Cardiac muscle cell (in vitro differentiated cells and primary cell): ENCODE measurements around the gene ATXN1. TPM values are rescaled to one million over a fixed set of nuclear protein-coding genes. Genes with fewer than 3 reads are reported as not detected.

Experiments used
- DNase-seq, 2 donors: peaks; one replicate each; pipeline versions ENCODE4 v3.0.0 to v3.0.0-alpha.2; 2010 to 2017; ENCODE audit warnings: low read depth in 1 of 2, low spot score in 1 of 2
- H3K27ac ChIP-seq: fragments of 200-600 bp; sonication (generic); 2 replicates; pipeline ENCODE4 v1.5.1; 2016
- H3K27me3 ChIP-seq: fragments of 200-600 bp; sonication (generic); 2 replicates; pipeline ENCODE4 v1.6.0; 2016; ENCODE audit warnings: control low read depth
- H3K36me3 ChIP-seq: fragments of 200-600 bp; sonication (generic); 2 replicates; pipeline ENCODE4 v1.5.1; 2016; ENCODE audit warnings: control low read depth
- H3K4me1 ChIP-seq: fragments of 200-600 bp; sonication (generic); 2 replicates; pipeline ENCODE4 v1.8.1; 2017; ENCODE audit warnings: low read depth, mild to moderate bottlenecking, mixed run types
- H3K4me3 ChIP-seq: fragments of 200-600 bp; sonication (generic); 2 replicates; pipeline ENCODE4 v1.5.1; 2016; ENCODE audit warnings: mild to moderate bottlenecking
- H3K9me3 ChIP-seq: fragments of 200-600 bp; sonication (generic); 2 replicates; pipeline ENCODE4 v1.5.1; 2017; ENCODE audit warnings: low read depth, mild to moderate bottlenecking, control low read depth
- polyA plus RNA-seq: library from polyadenylated mRNA; unstranded; fragments of >200 nt; fragmentation: Nextera tagmentation; extraction: Ambion mirVana; gene quantifications from 2 replicates; pipeline ENCODE4 v1.2.1, GENCODE V29; 2016
- total RNA-seq: library from RNA; depleted of rRNA; stranded (reverse); fragments of >200 nt; gene quantifications from 2 replicates; pipeline ENCODE4 v1.2.3, GENCODE V29; 2016
- TF ChIP-seq, protein P1 (sequence below): IDR thresholded peaks from 2 replicates; pipeline ENCODE4 v1.5.1; 2012; ENCODE audit warnings: low read depth, mild to moderate bottlenecking, low read length

ATXN1 gene
- total and polyA plus RNA-seq, 2 experiments from 2014 or later = 15.1 to 37.4 TPM

DNA sequence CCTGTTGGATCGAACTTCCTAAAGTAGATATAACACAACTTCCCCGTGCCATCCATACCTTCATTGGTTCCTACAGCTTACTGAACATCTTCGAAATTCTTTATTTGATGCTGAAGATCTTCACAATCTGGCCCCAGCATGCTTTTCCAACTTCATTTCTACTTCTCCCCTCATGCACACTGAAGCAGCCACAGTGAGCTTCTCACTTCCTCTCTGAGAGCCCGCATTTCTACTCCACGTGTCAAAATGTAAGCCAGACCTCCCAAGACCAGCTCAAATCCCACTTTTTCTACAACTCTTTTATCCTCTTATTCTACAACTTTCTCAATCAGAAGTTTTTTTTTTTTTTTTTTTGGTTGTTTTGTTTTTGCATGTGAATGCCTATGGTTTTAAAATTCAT is 268.1 kb downstream of the ATXN1 start:
- TF ChIP-seq, protein P1, sequence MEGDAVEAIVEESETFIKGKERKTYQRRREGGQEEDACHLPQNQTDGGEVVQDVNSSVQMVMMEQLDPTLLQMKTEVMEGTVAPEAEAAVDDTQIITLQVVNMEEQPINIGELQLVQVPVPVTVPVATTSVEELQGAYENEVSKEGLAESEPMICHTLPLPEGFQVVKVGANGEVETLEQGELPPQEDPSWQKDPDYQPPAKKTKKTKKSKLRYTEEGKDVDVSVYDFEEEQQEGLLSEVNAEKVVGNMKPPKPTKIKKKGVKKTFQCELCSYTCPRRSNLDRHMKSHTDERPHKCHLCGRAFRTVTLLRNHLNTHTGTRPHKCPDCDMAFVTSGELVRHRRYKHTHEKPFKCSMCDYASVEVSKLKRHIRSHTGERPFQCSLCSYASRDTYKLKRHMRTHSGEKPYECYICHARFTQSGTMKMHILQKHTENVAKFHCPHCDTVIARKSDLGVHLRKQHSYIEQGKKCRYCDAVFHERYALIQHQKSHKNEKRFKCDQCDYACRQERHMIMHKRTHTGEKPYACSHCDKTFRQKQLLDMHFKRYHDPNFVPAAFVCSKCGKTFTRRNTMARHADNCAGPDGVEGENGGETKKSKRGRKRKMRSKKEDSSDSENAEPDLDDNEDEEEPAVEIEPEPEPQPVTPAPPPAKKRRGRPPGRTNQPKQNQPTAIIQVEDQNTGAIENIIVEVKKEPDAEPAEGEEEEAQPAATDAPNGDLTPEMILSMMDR = no peak
- no peak for DNase-seq
- Histone ChIP-seq H3K27ac (no peak overlapping the region), H3K27me3 (no peaks in the 10 kb centered on the region), H3K4me1 (peaks cover 24% of the 10 kb centered on the region), H3K36me3 (no peaks in the 10 kb centered on the region), H3K4me3 (no peak overlapping the region), H3K9me3 (no peaks in the 10 kb centered on the region)

DNA sequence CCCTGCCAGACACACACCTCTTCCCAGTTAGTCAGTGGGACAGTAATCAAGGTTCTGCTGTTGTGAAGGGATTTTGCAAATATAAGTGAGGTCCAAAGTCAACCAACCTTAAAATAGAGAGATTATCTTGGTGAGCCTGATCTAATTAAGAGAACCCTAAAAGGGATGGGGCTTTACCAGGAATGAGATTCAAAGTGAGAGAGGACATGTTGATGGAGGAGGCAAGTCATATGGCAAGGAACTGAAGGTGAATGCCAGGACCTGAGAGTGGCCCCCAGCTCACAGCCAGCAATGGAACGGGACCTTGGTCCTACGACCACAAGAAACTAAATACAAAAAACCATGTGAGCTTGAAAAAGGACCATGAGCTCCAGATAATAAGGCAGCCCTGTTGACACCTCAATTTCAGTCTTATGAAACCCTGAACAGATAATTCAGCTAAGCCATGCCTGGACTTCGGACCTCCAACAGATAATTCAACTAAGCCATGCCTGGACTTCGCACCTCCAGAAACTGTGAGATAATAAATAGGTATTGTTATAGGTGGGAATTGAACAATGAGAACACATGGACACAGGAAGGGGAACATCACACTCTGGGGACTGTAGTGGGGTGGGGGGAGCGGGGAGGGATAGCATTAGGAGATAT is 269.5 kb downstream of the ATXN1 start:
- Histone ChIP-seq H3K36me3 (no peaks in the 10 kb centered on the region), H3K27ac (no peak overlapping the region), H3K4me1 (peaks cover 19% of the 10 kb centered on the region), H3K4me3 (no peak overlapping the region), H3K9me3 (no peaks in the 10 kb centered on the region), H3K27me3 (no peaks in the 10 kb centered on the region)
- no peak for DNase-seq
- TF ChIP-seq, protein P1 = no peak

DNA sequence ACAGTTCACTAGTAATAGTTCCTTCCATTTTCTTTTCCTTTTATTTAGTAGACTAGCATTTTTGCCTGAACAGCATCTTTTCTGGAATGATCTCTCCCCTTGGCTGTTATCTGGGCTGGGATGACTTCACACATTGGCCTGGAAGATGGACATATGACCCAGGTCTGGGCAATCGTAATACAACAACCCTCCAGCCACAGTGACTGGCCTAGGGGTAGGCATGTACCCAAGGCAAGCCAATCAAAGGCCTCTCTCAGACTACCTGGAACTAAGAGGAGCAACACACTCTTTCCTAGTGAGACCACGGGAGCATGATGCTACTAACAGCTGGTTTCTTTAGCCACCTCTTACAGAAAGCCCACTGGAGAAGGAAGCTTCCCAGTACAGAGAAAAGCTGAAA is 270.6 kb downstream of the ATXN1 start:
- Histone ChIP-seq H3K27me3 (no peaks in the 10 kb centered on the region), H3K9me3 (no peaks in the 10 kb centered on the region), H3K4me3 (no peak overlapping the region), H3K36me3 (no peaks in the 10 kb centered on the region), H3K4me1 (peaks cover 19% of the 10 kb centered on the region), H3K27ac (no peak overlapping the region)
- TF ChIP-seq, protein P1 = no peak
- DNase-seq = no peak

DNA sequence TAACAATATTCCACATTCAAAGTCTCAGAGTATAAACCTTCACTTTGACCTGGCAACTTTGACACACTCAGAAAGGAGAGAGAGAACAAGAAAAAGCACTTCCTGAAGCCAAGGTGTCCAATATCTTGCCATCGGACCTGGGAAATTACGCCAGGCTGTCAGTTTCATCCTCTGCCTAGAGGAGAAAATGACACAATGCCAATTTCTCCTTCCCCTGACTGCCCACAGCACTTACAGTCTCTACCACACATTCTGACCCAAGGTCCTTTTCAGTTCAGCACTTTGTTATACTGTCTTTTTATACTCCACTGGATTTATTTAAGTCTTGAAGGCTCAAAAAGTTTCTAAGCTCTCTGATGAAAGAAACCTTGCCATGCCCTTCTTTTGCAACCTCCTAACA is 272.4 kb downstream of the ATXN1 start:
- Histone ChIP-seq H3K4me1 (peaks cover 14% of the 10 kb centered on the region), H3K27me3 (no peaks in the 10 kb centered on the region), H3K4me3 (no peak overlapping the region), H3K36me3 (no peaks in the 10 kb centered on the region), H3K27ac (no peak overlapping the region), H3K9me3 (no peaks in the 10 kb centered on the region)
- TF ChIP-seq, protein P1 = no peak
- DNase-seq = no peak

DNA sequence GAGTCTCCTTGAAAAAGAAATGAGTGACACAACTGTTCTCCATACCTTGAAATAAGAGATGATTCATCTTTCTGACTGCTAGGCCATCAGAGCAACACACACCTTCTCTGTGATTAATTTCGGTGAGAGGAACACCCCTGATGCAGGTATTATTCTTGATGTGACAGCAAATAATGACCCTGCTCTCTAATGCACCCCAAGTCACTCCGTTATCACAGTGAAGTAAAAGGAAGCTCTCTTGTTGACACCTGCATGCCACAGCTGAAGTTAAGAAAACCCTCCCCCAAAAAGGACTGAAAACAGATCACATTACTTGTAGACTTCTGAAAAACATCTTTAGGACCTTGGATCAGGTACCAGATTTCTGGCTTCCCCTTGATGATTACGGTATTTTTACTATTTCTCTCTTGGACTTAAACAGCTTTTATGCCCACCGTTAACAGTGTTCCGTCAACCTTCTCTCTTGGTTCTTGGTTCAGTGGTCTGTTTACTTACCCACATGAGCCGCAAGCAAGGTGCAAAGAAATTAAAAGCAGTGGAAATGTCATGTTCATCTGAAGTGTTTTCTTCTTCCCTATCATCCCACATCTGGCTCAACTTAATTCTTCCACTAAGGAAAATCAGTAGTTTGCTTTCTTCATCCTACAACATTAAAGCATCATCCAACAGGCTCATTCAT is 273.1 kb downstream of the ATXN1 start:
- Histone ChIP-seq H3K27ac (no peak overlapping the region), H3K4me1 (peaks cover 20% of the 10 kb centered on the region), H3K9me3 (no peaks in the 10 kb centered on the region), H3K4me3 (no peak overlapping the region), H3K36me3 (no peaks in the 10 kb centered on the region), H3K27me3 (no peaks in the 10 kb centered on the region)
- no peak for DNase-seq
- TF ChIP-seq, protein P1 = no peak
